Activated CD8-positive, alpha-beta memory T cell treated with anti-CD3 and anti-CD28 coated beads, Interleukin-2, amount 50 U/mL, for 1 hour (primary cell): ENCODE data around the gene LGALS4.
"Not testable (repeated sequence)": the region's sequence is repeated elsewhere in the genome, so short reads cannot be mapped to it uniquely, and the experiment has no call there.

ENCODE experiments used
- DNase-seq: peaks from one replicate; pipeline ENCODE4 v3.0.0-alpha.2; 2020; ENCODE audit errors: extremely low read depth

The LGALS4 gene

DNA sequence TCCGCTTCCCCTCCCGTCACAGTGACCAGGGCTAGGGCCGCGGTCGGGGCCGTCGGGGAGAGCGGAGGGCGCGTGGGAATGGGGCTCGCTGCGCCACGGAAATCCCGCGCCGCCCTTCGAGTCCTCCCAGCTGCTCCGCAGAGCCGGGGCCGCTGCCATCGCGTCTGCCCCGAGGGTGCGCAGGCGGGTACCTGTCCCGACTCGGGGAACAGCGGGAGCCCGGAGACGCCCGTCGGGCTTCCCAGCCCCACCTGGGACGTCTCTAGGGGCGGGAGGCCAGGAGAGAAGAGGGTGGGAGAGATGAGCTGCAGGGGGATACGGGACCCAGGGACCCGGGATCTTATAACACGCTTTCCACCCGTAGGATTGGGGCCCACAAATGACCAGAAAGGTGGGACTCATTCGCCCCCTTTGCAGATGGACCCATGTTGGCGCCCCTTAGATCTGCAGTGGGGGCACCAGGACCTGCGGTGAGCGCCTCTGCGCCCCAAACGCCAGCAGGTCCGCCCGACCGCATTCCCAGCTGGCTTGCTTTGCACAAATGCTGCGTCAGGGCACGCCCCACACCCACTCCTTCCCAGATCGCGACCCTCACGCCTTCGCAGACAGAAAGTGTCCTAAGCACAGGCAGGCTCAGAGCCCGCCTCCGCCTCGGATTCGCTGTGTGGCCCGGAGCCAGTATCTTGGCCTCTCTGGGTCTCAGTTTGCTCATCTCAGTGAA, 42.4 kb downstream of the LGALS4 start:
- DNase-seq = not testable (repeated sequence)

DNA sequence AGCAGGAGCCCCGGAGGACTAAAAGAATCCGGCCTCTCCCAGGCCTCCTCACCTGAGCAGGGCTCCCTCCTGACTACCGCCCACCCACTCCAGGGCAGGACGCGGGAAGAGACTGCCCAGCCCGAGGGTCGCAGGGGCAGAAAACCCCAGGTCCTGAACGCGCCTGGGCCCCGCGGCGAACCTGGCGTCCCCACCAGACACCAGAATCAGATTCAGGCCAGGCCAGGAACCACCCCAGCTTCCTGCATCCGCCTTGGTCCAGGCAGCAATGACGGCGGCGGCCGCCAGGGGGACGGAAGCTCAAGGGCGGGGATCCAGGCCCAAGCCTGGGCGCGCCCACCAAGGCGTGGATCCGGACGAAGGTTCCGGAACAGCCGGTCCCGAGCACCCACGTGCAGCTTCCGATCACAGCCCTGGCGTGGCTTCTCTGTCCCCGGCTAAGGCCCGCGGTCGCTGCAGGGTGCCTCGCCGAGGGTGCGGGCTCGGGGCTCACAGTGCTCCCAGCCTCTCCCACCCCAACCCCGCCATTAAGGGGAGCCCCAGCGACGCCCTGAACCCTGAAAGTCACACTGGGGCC, 43.0 kb downstream of the LGALS4 start:
- peak; percentile 65 for DNase-seq

GRCh38 chr19:38766276-38767047, 46.3 kb downstream of the LGALS4 start:
- DNase-seq = no peak

- no peak for DNase-seq
Observed at GRCh38 chr19:38765214-38765613, 47.5 kb downstream of the LGALS4 start.

DNA sequence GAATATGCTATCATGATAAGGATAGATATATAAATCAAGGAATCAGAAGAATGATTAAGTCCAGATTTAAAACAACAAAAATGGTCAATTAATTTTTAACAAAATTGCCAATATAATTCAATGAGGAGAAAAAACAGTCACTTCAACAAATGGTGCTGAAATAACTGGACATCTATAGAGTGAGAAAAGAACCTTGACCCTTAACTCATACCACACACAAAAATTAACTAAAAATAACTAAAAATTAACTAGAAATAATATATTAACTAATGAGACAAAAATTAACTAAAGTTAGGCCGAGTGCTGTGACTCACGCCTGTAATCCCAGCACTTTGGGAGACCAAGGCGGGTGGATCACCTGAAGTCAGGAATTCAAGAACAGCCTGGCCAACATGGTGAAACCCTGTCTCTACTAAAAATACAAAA, 48.9 kb downstream of the LGALS4 start:
- no peak for DNase-seq

DNA sequence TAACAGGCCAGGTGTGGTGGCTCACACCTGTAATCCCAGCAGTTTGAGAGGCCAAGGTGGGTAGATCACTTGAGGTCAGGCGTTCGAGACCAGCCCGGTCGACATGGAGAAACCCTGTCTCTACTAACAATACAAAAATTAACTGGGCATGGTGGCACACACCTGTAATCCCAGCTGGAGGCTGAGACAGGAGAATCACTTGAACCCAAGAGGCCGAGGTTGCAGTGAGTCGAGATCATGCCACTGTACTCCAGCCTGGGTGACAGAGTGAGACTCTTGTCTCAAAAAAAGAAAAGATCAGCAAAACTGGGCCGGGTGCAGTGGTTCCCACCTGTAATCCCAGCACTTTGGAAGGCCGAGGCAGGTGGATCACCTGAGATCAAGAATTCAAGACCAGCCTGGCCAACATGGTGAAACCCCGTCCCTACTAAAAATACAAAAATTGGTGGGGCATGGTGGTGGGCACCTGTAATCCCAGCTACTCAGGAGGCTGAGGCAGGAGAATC, 50.8 kb downstream of the LGALS4 start:
- DNase-seq = not testable (repeated sequence)

- not testable (repeated sequence) for DNase-seq
Observed at GRCh38 chr19:38760805-38761517, 51.8 kb downstream of the LGALS4 start.

- no peak for DNase-seq
Observed at GRCh38 chr19:38759590-38760003, 53.1 kb downstream of the LGALS4 start.

- not testable (repeated sequence) for DNase-seq
Observed at GRCh38 chr19:38754196-38754595, 58.5 kb downstream of the LGALS4 start.

DNA sequence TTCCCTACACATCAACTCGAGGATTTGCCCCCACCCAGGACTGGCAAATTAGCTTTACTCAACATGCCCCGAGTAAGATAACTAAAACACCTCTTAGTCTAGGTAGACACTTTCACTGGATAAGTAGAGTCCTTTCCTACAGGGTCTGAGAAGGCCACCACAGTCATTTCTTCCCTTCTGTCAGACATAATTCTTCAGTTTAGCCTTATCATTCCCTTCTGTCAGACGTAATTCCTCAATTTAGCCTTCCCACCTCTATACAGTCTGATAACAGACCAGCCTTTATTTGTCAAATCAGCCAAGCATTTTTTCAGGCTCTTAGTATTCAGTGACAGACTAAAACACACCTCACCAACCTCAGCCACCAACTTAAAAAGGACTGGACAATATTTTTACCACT, 59.0 kb downstream of the LGALS4 start:
- DNase-seq = not testable (repeated sequence)
